ENCODE measurements around the gene UBTD1. TPM values are rescaled to one million over a fixed set of nuclear protein-coding genes. Genes with fewer than 3 reads are reported as not detected.
"Not testable (repeated sequence)": the region's sequence is repeated elsewhere in the genome, so short reads cannot be mapped to it uniquely, and the experiment has no call there.

Gene UBTD1
- total RNA-seq, 2 donors from 2014 or later = 10.2 to 20.4 TPM

GRCh38 chr10:97525683-97526110, 27.0 kb downstream of the UBTD1 start:
- DNase-seq (ENCODE audit: low spot score) (no peak), ATAC-seq (ENCODE audit: insufficient number of reproducible peaks, low FRiP score, low read depth) (no peak)
- Histone ChIP-seq H3K27me3 (replicated peaks; ENCODE audit: insufficient read depth) (no peaks in the 10 kb centered on the region), H3K4me1 (ENCODE audit: control insufficient read depth in 1 of 2, low read depth in 2 of 2) (no peaks in the 10 kb centered on the region), H3K4me3 (no peak overlapping the region), H3K36me3 (no peaks in the 10 kb centered on the region), H3K9me3 (no peaks in the 10 kb centered on the region), H3K27ac (no peak overlapping the region)
- no peak for TF ChIP-seq CTCF (IDR thresholded peaks at IDR 0.05)

- not testable (repeated sequence) for H3K36me3 ChIP-seq; H3K4me3 ChIP-seq; H3K27me3 ChIP-seq (replicated peaks; ENCODE audit: insufficient read depth); DNase-seq (ENCODE audit: low spot score); H3K4me1 ChIP-seq (ENCODE audit: control insufficient read depth in 1 of 2, low read depth in 2 of 2); ATAC-seq (ENCODE audit: insufficient number of reproducible peaks, low FRiP score, low read depth); H3K9me3 ChIP-seq; H3K27ac ChIP-seq
Observed at GRCh38 chr10:97528876-97529275, 30.2 kb downstream of the UBTD1 start.

- Histone ChIP-seq H3K27me3 (replicated peaks; ENCODE audit: insufficient read depth) (no peaks in the 10 kb centered on the region), H3K9me3 (no peaks in the 10 kb centered on the region), H3K4me1 (ENCODE audit: control insufficient read depth in 1 of 2, low read depth in 2 of 2) (no peaks in the 10 kb centered on the region), H3K36me3 (no peaks in the 10 kb centered on the region), H3K4me3 (no peak overlapping the region), H3K27ac (no peak overlapping the region)
- DNase-seq (ENCODE audit: low spot score) = no peak
- TF ChIP-seq CTCF (IDR thresholded peaks at IDR 0.05) = no peak
- ATAC-seq (ENCODE audit: insufficient number of reproducible peaks, low FRiP score, low read depth) = no peak
Observed at GRCh38 chr10:97529685-97530465, 31.2 kb downstream of the UBTD1 start.

- H3K27me3 ChIP-seq (replicated peaks; ENCODE audit: insufficient read depth) = no peaks in the 10 kb centered on the region
- H3K27ac ChIP-seq = no peak overlapping the region
- H3K4me1 ChIP-seq (ENCODE audit: control insufficient read depth in 1 of 2, low read depth in 2 of 2) = no peaks in the 10 kb centered on the region
- H3K4me3 ChIP-seq = no peak overlapping the region
- H3K36me3 ChIP-seq = no peaks in the 10 kb centered on the region
- no peak for ATAC-seq (ENCODE audit: insufficient number of reproducible peaks, low FRiP score, low read depth)
- DNase-seq (ENCODE audit: low spot score) = no peak
- no peak for TF ChIP-seq CTCF (IDR thresholded peaks at IDR 0.05)
- H3K9me3 ChIP-seq = no peaks in the 10 kb centered on the region
Observed at GRCh38 chr10:97531401-97531986, 32.8 kb downstream of the UBTD1 start.

GRCh38 chr10:97532935-97533671, 34.4 kb downstream of the UBTD1 start:
- Histone ChIP-seq H3K4me1 (ENCODE audit: control insufficient read depth in 1 of 2, low read depth in 2 of 2) (no peaks in the 10 kb centered on the region), H3K36me3 (no peaks in the 10 kb centered on the region), H3K4me3 (no peak overlapping the region), H3K27ac (no peak overlapping the region), H3K9me3 (no peaks in the 10 kb centered on the region), H3K27me3 (replicated peaks; ENCODE audit: insufficient read depth) (no peaks in the 10 kb centered on the region)
- TF ChIP-seq CTCF (IDR thresholded peaks at IDR 0.05) = no peak
- ATAC-seq (ENCODE audit: insufficient number of reproducible peaks, low FRiP score, low read depth) = no peak
- no peak for DNase-seq (ENCODE audit: low spot score)

All from thoracic aorta (tissue), 2 donors.